ENCODE results near the gene ZP1.

DNA sequence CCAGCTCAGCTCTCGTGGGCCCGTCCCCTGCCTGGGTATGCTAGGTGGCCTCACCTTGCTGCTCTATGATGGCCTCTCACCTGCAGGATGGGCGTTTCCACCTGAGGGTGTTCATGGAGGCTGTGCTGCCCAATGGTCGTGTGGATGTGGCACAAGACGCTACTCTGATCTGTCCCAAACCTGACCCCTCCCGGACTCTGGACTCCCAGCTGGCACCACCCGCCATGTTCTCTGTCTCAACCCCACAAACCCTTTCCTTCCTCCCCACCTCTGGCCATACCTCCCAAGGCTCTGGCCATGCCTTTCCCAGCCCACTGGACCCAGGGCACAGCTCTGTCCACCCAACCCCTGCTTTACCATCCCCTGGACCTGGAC lies 2.1 kb downstream of the ZP1 start:
- TF ChIP-seq EP300 (IDR thresholded peaks at IDR 0.05) (no peak), POLR2A (IDR thresholded peaks at IDR 0.05) (no peak), POLR2AphosphoS5 (IDR thresholded peaks at IDR 0.05) (no peak)
- TF ChIP-seq, protein P1, sequence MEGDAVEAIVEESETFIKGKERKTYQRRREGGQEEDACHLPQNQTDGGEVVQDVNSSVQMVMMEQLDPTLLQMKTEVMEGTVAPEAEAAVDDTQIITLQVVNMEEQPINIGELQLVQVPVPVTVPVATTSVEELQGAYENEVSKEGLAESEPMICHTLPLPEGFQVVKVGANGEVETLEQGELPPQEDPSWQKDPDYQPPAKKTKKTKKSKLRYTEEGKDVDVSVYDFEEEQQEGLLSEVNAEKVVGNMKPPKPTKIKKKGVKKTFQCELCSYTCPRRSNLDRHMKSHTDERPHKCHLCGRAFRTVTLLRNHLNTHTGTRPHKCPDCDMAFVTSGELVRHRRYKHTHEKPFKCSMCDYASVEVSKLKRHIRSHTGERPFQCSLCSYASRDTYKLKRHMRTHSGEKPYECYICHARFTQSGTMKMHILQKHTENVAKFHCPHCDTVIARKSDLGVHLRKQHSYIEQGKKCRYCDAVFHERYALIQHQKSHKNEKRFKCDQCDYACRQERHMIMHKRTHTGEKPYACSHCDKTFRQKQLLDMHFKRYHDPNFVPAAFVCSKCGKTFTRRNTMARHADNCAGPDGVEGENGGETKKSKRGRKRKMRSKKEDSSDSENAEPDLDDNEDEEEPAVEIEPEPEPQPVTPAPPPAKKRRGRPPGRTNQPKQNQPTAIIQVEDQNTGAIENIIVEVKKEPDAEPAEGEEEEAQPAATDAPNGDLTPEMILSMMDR (IDR thresholded peaks at IDR 0.05) = no peak

Measured in upper lobe of left lung (tissue), 4 donors.